SJSA1 (cell line): Measurements from ENCODE around the gene ITPR1. TPM values are rescaled to one million over a fixed set of nuclear protein-coding genes. Genes with fewer than 3 reads are reported as not detected.

Experiments used
- DNase-seq, 2 experiments: peaks; one replicate each; pipeline ENCODE4 v3.0.0-alpha.2; 2015 to 2020; ENCODE audit warnings: low spot score in 2 of 2, low read depth in 1 of 2
- H3K27ac ChIP-seq: fragments of 250-450 bp; sonication (Bioruptor Pico); 2 replicates; pipeline ENCODE4 v1.5.1; 2020; ENCODE audit warnings: mild to moderate bottlenecking, moderate library complexity
- H3K27me3 ChIP-seq: fragments of 250-450 bp; sonication (Bioruptor Pico); replicated peaks from 2 replicates; pipeline ENCODE4 v1.5.1; 2020; ENCODE audit warnings: mild to moderate bottlenecking, moderate library complexity
- H3K36me3 ChIP-seq: fragments of 250-450 bp; sonication (Bioruptor Pico); 2 replicates; pipeline ENCODE4 v1.5.1; 2020; ENCODE audit warnings: mild to moderate bottlenecking
- H3K4me1 ChIP-seq: fragments of 250-450 bp; sonication (Bioruptor Pico); replicated peaks from 2 replicates; pipeline ENCODE4 v1.6.1; 2021; ENCODE audit warnings: mild to moderate bottlenecking
- H3K4me3 ChIP-seq: fragments of 250-450 bp; sonication (Bioruptor Pico); 2 replicates; pipeline ENCODE4 v1.5.1; 2020; ENCODE audit warnings: mild to moderate bottlenecking
- H3K9me3 ChIP-seq: fragments of 250-450 bp; sonication (Bioruptor Pico); replicated peaks from 2 replicates; pipeline ENCODE4 v1.5.1; 2020; ENCODE audit warnings: mild to moderate bottlenecking
- total RNA-seq: library from RNA; depleted of rRNA; stranded (reverse); fragments of >200 nt; shearing (Covaris generic); gene quantifications from 2 replicates; pipeline ENCODE4 v1.2.3, GENCODE V29; 2014

The ITPR1 gene
- total RNA-seq, 1 experiment from 2014 or later: 9.7 TPM

GRCh38 chr3:4523710-4524698 lies 30.9 kb downstream of the ITPR1 start:
- Histone ChIP-seq H3K36me3 (no peaks in the 10 kb centered on the region), H3K27ac (no peak overlapping the region), H3K9me3 (no peaks in the 10 kb centered on the region), H3K4me3 (no peak overlapping the region), H3K27me3 (no peaks in the 10 kb centered on the region), H3K4me1 (no peaks in the 10 kb centered on the region)
- DNase-seq: no peak

GRCh38 chr3:4525560-4526223 lies 32.5 kb downstream of the ITPR1 start:
- DNase-seq: no peak
- Histone ChIP-seq H3K27me3 (no peaks in the 10 kb centered on the region), H3K4me3 (no peak overlapping the region), H3K4me1 (no peaks in the 10 kb centered on the region), H3K27ac (no peak overlapping the region), H3K36me3 (no peaks in the 10 kb centered on the region), H3K9me3 (no peaks in the 10 kb centered on the region)

GRCh38 chr3:4528320-4528719 lies 35.2 kb downstream of the ITPR1 start:
- H3K27me3 ChIP-seq: no peaks in the 10 kb centered on the region
- H3K4me3 ChIP-seq: no peak overlapping the region
- H3K36me3 ChIP-seq: no peaks in the 10 kb centered on the region
- no peaks in the 10 kb centered on the region for H3K9me3 ChIP-seq
- no peaks in the 10 kb centered on the region for H3K4me1 ChIP-seq
- no peak overlapping the region for H3K27ac ChIP-seq
- DNase-seq: no peak

- Histone ChIP-seq H3K4me1 (no peaks in the 10 kb centered on the region), H3K36me3 (no peaks in the 10 kb centered on the region)
- DNase-seq: no peak
Observed at GRCh38 chr3:4528819-4529600, 35.9 kb downstream of the ITPR1 start.

GRCh38 chr3:4529876-4530588 lies 36.9 kb downstream of the ITPR1 start:
- H3K36me3 ChIP-seq: no peaks in the 10 kb centered on the region
- no peaks in the 10 kb centered on the region for H3K4me1 ChIP-seq
- DNase-seq: no peak
- H3K27me3 ChIP-seq: no peaks in the 10 kb centered on the region
- H3K4me3 ChIP-seq: no peak overlapping the region
- no peaks in the 10 kb centered on the region for H3K9me3 ChIP-seq
- H3K27ac ChIP-seq: no peak overlapping the region

More at GRCh38 chr3:4528819-4529600, 35.9 kb downstream of the ITPR1 start:
- Histone ChIP-seq H3K9me3 (no peaks in the 10 kb centered on the region), H3K27me3 (no peaks in the 10 kb centered on the region), H3K4me3 (no peak overlapping the region), H3K27ac (no peak overlapping the region)

GRCh38 chr3:4531478-4532025 lies 38.4 kb downstream of the ITPR1 start:
- no peaks in the 10 kb centered on the region for H3K9me3 ChIP-seq
- no peak overlapping the region for H3K4me3 ChIP-seq
- H3K36me3 ChIP-seq: no peaks in the 10 kb centered on the region
- no peak for DNase-seq
- H3K27ac ChIP-seq: no peak overlapping the region
- H3K27me3 ChIP-seq: no peaks in the 10 kb centered on the region
- H3K4me1 ChIP-seq: no peaks in the 10 kb centered on the region

- H3K36me3 ChIP-seq: no peaks in the 10 kb centered on the region
- H3K4me1 ChIP-seq: no peaks in the 10 kb centered on the region
- H3K4me3 ChIP-seq: no peak overlapping the region
- H3K27ac ChIP-seq: no peak overlapping the region
- DNase-seq: no peak
- H3K27me3 ChIP-seq: no peaks in the 10 kb centered on the region
- no peaks in the 10 kb centered on the region for H3K9me3 ChIP-seq
Observed at GRCh38 chr3:4532535-4533112, 39.5 kb downstream of the ITPR1 start.

- DNase-seq: no peak
- H3K27ac ChIP-seq: no peak overlapping the region
Observed at GRCh38 chr3:4533489-4534443, 40.6 kb downstream of the ITPR1 start.

GRCh38 chr3:4534906-4535305 lies 41.8 kb downstream of the ITPR1 start:
- H3K27ac ChIP-seq: no peak overlapping the region
- no peaks in the 10 kb centered on the region for H3K4me1 ChIP-seq
- no peak for DNase-seq
- no peaks in the 10 kb centered on the region for H3K27me3 ChIP-seq
- no peak overlapping the region for H3K4me3 ChIP-seq
- H3K36me3 ChIP-seq: no peaks in the 10 kb centered on the region
- no peaks in the 10 kb centered on the region for H3K9me3 ChIP-seq

More at GRCh38 chr3:4533489-4534443, 40.6 kb downstream of the ITPR1 start:
- Histone ChIP-seq H3K27me3 (no peaks in the 10 kb centered on the region), H3K36me3 (no peaks in the 10 kb centered on the region), H3K9me3 (no peaks in the 10 kb centered on the region), H3K4me3 (no peak overlapping the region), H3K4me1 (no peaks in the 10 kb centered on the region)

- DNase-seq: no peak
- no peak overlapping the region for H3K27ac ChIP-seq
- H3K4me3 ChIP-seq: no peak overlapping the region
- H3K36me3 ChIP-seq: no peaks in the 10 kb centered on the region
- H3K4me1 ChIP-seq: no peaks in the 10 kb centered on the region
- H3K9me3 ChIP-seq: no peaks in the 10 kb centered on the region
- no peaks in the 10 kb centered on the region for H3K27me3 ChIP-seq
Observed at GRCh38 chr3:4536260-4536659, 43.1 kb downstream of the ITPR1 start.

GRCh38 chr3:4540267-4540666 lies 47.1 kb downstream of the ITPR1 start:
- Histone ChIP-seq H3K36me3 (no peaks in the 10 kb centered on the region), H3K4me1 (no peaks in the 10 kb centered on the region), H3K9me3 (no peaks in the 10 kb centered on the region), H3K27me3 (no peaks in the 10 kb centered on the region), H3K27ac (no peak overlapping the region), H3K4me3 (no peak overlapping the region)
- DNase-seq: no peak

GRCh38 chr3:4543110-4543509 lies 50.0 kb downstream of the ITPR1 start:
- no peaks in the 10 kb centered on the region for H3K4me1 ChIP-seq
- H3K9me3 ChIP-seq: no peaks in the 10 kb centered on the region
- H3K27ac ChIP-seq: no peak overlapping the region
- no peak for DNase-seq
- no peaks in the 10 kb centered on the region for H3K27me3 ChIP-seq
- H3K36me3 ChIP-seq: no peaks in the 10 kb centered on the region
- no peak overlapping the region for H3K4me3 ChIP-seq
